ENCODE data around the gene MPDZ.

GRCh38 chr9:13107008-13107407, 172.5 kb downstream of the MPDZ start:
- TF ChIP-seq CTCF (IDR thresholded peaks at IDR 0.05; ENCODE audit: low read length) (no peak), EZH2 (IDR thresholded peaks at IDR 0.05; ENCODE audit: borderline replicate concordance, low read length) (no peak)

All from OCI-LY1 (cell line).